GM18951 (cell line): ENCODE measurements around the gene AGAP1.

Source experiments
- POLR2A ChIP-seq: IDR thresholded peaks from 4 replicates; pipeline ENCODE4 v1.6.1; 2011; ENCODE audit warnings: mild to moderate bottlenecking; ENCODE audit not compliant: insufficient read length, insufficient read depth; ENCODE audit errors: extremely low read depth
- in situ Hi-C: fragments of 300-500 bp; cut with MboI; formaldehyde crosslinking; loops from one replicate; pipeline ENCODE4 v1.12.0; 2022; ENCODE audit warnings: low sequenced_read_pairs, mixed read lengths, inconsistent platforms; ENCODE audit not compliant: unreplicated experiment

Gene AGAP1

DNA sequence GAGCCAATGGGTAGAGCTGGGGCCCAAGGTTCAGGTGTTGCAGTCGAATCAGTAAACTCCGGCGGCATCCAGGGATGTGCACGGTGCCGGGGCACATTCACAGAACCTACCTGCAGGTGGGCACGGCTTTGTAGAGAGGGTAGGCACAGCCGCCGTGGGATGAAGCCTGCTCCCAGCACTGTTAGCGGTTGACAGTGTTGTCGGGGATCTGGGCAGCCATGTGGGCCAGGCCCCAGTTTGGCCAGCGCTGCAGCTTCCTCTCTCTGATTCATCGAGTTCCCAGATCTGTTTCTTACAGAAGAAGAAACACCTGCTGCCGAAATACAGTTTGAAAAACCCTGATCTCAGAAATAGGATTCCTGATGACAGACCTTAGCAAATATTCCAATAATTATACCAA is 274.8 kb downstream of the AGAP1 start:
- no peak for TF ChIP-seq POLR2A
- in situ Hi-C loops = no loop called here

DNA sequence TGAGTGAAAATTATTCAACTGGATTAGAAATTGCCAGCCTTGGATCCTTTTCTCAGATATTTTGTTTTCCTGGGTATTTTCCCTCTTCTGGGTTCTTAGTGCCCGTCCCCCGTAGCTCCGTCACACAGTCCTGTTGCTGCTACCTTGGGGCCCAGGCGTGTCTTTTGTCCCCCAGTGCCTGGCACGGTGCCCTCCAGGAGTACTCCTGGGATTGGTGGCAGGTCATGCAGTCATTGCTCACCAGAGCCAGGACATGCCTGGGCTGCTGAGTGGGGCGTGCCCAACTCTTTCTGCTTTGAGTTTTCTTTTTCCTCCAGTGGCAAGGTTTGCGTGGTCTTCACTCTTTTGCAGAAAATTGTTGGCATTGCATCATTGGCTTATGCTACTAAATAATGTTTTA is 275.2 kb downstream of the AGAP1 start:
- TF ChIP-seq POLR2A = no peak
- in situ Hi-C loops = no loop called here

DNA sequence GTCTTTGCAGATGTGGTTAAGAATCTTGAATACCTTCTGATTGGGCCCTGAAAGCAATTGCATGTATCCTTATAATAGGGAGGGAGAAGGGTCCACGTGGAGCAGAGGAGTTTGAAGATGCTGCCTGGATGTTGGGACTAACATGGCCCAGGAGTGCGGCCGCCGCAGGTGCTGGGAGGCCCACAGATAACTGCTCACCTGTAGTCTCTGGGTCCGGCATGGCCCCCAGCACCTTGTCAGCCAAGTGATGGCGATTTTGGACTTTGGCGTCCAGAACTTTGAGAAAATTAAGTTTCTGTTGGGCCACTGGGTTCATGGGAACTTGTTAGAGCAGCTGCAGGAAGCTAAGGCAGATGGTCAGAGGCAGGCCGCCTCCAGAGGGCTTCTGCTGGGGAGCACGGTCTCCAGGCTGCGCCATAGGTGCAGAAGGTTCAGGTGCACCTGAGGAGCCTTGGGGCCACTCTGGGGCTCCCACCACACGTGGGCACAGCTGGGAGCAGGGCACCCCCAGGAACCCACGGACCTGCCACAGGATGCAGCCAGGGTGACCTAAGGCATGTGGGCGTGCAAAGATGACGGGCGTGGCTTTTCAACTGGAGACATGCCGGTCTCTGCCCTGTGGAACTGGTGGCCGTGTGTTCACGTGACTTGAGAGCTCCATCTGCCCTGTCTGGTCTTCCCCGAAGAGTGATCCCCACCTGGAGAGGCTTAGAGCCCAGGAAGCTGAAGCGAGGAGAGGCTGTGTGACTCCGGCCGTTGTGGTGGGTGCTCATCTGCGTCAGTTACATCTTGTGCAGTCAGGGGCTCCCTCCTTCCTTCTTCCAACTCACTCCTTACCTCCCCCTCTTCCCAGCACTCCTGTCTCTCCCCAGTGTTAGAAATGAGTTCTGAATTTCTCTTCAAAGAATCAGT is 277.3 kb downstream of the AGAP1 start:
- in situ Hi-C loops = no loop called here
- no peak for TF ChIP-seq POLR2A

DNA sequence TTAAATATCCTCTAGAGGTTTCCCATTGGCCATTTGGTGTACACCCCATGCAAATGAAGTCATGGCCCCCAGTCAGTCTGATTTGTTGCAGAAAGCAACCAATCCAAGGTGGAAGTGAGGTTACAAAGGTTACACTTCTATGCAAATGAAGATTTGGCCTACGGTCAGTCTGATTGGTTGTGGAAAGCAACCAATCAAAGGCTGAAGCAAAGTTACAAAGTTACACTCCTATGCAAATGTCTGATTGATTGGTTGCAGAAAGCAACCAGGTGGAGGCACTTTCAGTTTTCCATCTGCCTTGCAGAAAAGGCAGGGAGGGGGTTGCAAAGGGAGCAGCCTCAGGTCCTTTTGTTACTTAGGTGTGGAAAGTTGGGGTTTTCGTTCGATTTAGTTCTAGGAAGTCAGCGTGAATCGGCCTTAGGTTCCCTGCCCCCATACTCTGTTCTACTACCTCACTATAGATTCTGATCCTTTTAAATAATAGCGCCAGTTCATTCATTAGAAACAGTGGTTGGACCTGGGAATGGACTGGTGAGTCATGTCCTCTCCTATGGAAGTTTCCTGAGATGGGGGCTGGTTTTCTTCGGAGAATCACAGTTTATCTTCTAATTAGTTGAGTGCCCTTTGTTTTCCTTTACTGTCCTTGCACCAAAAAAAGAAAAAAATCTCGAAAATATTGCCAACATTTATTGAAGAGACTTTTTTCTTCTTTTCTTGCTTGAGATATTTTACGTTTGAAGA is 279.5 kb downstream of the AGAP1 start:
- in situ Hi-C loops = no loop called here
- TF ChIP-seq POLR2A = no peak

DNA sequence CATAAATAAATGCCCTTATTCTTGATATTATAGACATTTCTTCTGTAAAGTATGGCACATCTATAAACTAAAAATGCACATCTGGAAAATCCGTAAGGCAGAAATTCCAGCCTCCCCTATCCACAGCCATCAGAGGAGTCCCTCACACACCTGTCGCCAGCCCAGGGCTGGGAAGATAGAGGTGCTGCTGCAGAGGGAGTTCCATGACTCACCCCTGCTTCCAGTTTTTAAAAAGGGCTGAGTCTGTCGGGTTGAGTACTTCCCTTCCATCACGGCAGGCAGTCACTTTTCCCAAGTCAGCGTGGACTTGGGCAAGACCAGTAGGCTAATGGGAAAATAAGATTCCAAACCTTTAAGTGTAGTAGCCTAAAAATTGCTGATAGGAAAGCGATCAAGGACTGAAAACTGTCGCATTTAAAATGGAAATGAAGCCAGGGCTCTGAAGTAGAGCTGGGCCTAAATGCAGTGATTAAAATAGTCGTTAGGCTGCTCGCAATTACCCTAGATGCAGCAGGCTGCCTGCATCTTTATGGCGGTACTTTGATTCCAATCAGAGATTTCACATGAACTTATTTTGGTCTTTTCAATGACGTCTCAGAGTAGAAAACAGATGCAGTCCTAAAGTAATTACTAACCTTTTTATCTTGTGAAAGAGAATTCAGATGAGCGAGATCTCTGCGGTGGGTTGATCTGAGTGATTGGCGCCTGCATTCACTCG is 280.5 kb downstream of the AGAP1 start:
- in situ Hi-C loops = no loop called here
- no peak for TF ChIP-seq POLR2A

DNA sequence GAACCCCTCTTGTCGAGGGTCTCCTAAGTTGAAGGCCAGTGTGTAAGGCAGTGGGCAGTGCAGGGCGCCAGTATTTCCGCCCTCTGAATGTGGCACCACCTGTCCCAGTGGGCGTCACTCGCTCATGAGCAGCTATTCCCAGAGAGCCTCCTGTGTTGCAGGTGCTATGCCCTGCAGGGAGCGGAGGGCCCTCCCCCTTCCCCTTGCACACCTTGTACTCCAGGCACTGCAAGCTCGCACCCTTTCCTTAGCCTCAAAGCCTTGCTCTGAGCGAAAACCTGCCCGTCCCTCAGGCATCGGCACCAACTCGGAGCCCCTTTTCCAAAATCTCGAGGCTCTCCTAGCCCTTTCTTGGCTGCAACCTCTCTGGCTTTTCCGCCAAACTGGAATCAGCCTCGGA is 282.7 kb downstream of the AGAP1 start:
- no peak for TF ChIP-seq POLR2A
- in situ Hi-C loops = loop anchor here (5.0 kb wide), 1 partner anchor 396 kb away; no protein-coding TSS in a partner anchor

DNA sequence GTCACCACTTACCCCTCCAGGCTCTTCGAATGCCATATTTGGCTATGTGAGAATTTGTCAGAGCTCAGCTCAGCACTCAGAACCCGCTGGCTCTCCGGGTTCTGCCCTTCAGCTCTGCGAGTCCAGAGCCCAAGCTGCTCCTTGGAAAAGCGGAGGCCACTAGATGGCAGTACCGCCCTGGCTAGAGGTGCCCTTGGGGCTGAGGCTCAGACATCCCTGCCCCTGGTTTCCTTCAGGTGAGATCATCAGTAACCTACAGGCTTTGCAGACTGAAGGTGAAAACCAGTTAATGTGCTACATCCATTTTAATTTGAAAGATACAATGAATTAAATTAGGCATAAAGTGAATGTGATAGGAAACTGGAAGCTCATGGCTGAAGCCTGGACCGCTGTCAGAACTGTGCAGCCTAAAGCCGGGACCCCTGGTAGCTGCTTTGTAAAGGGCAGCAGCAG is 285.6 kb downstream of the AGAP1 start:
- no peak for TF ChIP-seq POLR2A
- in situ Hi-C loops = loop anchor here (5.0 kb wide), 1 partner anchor 393 kb away; no protein-coding TSS in a partner anchor

DNA sequence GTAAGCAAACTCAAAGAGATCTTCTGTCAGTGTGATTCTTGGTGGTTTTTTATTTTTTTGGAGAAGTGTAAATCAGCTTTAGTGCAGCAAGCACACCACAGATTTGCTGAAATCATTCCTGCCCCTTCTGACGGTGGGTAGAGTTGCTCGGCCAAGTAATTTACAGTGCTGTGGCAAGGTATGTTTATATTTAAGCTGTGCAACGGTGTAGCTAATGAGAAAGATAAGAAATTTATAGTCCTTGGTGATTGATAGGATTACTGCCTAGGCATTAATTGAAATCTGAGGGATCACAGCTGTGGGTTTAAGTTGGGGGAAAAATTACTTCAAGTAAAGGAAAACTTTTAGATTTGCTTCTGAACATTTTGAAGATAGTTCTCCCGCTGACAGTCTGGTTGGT is 286.6 kb downstream of the AGAP1 start:
- in situ Hi-C loops = no loop called here
- TF ChIP-seq POLR2A = no peak

DNA sequence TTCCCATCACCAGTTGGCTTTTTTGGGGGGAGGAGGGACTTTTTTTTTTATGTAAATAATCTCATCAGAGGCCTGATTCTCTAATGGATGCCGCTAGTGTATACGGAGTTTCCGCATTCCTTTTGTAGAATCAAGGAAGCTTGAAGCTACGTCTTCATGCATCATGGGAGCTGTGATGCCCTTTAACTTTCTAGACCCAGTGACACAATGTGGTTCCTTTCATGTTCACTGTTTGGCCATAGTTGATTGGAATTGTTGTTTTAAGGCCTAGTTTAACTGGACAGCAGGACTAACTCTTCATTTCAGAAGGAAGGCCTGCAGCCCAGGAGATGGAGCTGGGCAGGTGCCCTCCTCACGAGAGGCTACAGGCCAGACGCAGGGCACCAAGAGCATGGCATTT is 287.9 kb downstream of the AGAP1 start:
- in situ Hi-C loops = no loop called here
- no peak for TF ChIP-seq POLR2A

DNA sequence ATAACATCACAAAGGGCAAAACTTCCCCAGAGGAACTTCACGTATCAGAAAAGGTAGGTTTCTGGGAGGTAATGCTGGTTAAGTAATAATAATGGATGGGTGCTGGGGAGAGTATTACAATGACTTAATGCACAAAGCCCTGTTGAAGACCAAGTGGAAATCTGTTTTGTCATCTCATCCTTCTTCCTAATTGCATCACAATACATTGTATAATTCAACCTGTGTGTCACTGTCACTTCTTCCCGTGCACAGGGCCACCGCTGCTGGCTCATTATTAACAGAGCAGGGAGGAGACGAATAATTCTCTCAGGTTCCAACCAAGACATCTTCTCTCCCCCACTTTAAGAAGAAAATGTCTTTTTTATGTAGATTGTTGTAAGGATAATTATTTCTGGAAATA is 290.9 kb downstream of the AGAP1 start:
- in situ Hi-C loops = no loop called here
- TF ChIP-seq POLR2A = no peak

DNA sequence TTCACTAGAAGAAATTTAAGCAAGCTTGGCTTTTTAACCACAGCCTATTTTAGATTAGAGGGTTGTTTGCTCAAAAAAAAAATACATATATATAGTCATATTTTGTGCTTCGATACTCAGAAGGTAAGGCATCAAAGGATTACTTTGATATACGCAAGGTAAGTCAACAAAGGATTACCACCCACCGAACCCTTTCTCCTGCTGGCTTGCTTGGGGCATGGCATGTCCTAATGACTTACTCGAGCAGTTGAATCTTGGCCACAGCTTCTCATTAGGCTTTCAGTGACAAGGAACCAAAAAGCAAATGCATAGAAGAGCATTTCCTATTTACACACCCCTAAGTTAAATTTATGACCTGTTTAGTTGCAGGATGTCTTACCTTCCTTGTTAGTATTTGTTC is 295.7 kb downstream of the AGAP1 start:
- no peak for TF ChIP-seq POLR2A
- in situ Hi-C loops = no loop called here

DNA sequence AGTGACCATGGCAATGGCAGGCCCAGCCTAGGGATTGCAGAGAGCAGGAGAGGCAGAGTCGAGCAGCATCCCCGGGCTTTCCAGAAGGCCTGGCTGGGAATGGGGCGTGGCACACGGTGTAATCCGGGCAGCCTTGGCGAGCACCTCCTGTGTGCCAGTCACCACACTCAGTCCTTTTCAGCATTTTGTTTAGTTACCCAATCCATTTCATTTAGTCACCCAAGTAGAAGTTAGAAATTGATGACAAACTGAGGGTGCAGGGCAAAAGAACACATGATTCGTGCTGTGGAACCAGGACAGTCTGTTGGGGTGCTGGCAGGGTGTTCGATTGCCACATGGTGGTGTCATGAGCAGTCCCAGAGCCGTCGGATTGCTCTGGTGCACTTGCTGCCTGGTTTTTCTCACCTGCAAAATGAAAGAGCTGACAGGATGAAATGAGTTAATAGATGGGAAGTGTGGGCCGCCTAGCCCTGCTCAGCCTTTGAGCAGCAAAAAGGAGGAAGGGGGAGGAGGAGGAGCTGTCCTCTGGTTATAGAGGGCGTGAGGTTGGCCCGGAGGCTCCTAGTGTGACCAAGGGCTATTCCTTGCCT is 299.4 kb downstream of the AGAP1 start:
- TF ChIP-seq POLR2A = no peak
- in situ Hi-C loops = no loop called here

DNA sequence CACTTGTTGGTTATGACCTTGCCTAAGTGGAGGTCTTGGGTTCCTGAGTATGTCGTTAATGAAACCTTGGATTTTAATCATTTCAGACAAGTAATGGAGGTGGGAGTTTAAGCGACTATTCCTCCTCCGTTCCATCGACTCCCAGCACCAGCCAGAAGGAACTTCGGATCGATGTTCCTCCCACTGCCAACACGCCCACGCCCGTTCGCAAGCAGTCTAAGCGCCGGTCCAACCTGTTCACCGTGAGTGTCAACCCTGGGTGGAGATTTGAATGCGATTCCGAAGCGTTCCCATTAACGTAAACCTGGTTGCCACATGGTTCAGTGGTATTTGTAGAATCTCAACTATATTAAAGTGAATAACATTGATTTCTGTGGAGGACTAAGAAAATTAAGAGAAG is 305.4 kb downstream of the AGAP1 start:
- no peak for TF ChIP-seq POLR2A
- in situ Hi-C loops = no loop called here
